HepG2 (cell line): ENCODE measurements around the gene FAM110A.

ENCODE experiments used
- BRCA1 ChIP-seq: sonication (generic); formaldehyde crosslinking; IDR thresholded peaks from 2 replicates; pipeline ENCODE4 v1.4.0; 2020; ENCODE audit warnings: missing genetic modification reagents
- CENPX ChIP-seq: sonication (generic); formaldehyde crosslinking; IDR thresholded peaks from 2 replicates; pipeline ENCODE4 v1.9.0; 2021; ENCODE audit warnings: mild to moderate bottlenecking, missing genetic modification reagents, moderate library complexity
- EZH2 ChIP-seq: conservative IDR thresholded peaks from 2 replicates; pipeline ENCODE4 v1.6.1; 2012; ENCODE audit warnings: mild to moderate bottlenecking, low read depth, low read length, moderate library complexity
- JUND ChIP-seq: sonication (generic); formaldehyde crosslinking; IDR thresholded peaks from 2 replicates; pipeline ENCODE4 v1.8.0; 2022; ENCODE audit warnings: mild to moderate bottlenecking, missing genetic modification reagents
- POLR2AphosphoS5 ChIP-seq: IDR thresholded peaks from 2 replicates; pipeline ENCODE4 v1.6.1; 2012; ENCODE audit warnings: low read depth, low read length
- SMARCE1 ChIP-seq: fragments of 450-650 bp; IDR thresholded peaks from 2 replicates; pipeline ENCODE4 v1.6.1; 2017; ENCODE audit warnings: borderline replicate concordance
- SPEN ChIP-seq: sonication (generic); formaldehyde crosslinking; IDR thresholded peaks from 2 replicates; pipeline ENCODE4 v1.5.1; 2020; ENCODE audit warnings: low read depth, mild to moderate bottlenecking, missing genetic modification reagents
- SRY ChIP-seq: sonication (generic); formaldehyde crosslinking; IDR thresholded peaks from 2 replicates; pipeline ENCODE4 v1.8.0; 2022; ENCODE audit warnings: mild to moderate bottlenecking, missing genetic modification reagents
- SUZ12 ChIP-seq: fragments of 150-350 bp; IDR thresholded peaks from 2 replicates; pipeline ENCODE4 v1.6.1; 2014; ENCODE audit warnings: low read depth, low read length
- ZBTB33 ChIP-seq: sonication (generic); formaldehyde crosslinking; IDR thresholded peaks from 2 replicates; pipeline ENCODE4 v1.4.0; 2020; ENCODE audit warnings: missing genetic modification reagents
- ZBTB4 ChIP-seq: sonication (generic); formaldehyde crosslinking; IDR thresholded peaks from 2 replicates; pipeline ENCODE4 v1.4.0; 2020; ENCODE audit warnings: missing genetic modification reagents, mild to moderate bottlenecking, borderline replicate concordance
- ZNF281 ChIP-seq: sonication (generic); formaldehyde crosslinking; IDR thresholded peaks from 2 replicates; pipeline ENCODE4 v1.4.0; 2020; ENCODE audit warnings: missing genetic modification reagents, borderline replicate concordance

GRCh38 chr20:858011-858410 lies 24.5 kb downstream of the FAM110A start:
- TF ChIP-seq ZBTB4 (CRISPR knock-in tag) (no peak), JUND (CRISPR knock-in tag) (no peak), CENPX (no peak), SRY (CRISPR knock-in tag) (no peak), SMARCE1 (no peak), SUZ12 (no peak), EZH2 (no peak), POLR2AphosphoS5 (no peak), SPEN (CRISPR knock-in tag) (no peak), BRCA1 (no peak), ZBTB33 (CRISPR knock-in tag) (no peak), ZNF281 (CRISPR knock-in tag) (no peak)
